ENCODE results near the gene IGF2BP2.
"Not testable (repeated sequence)": the region's sequence is repeated elsewhere in the genome, so short reads cannot be mapped to it uniquely, and the experiment has no call there.

Gene IGF2BP2

GRCh38 chr3:185655426-185656320 is 169.2 kb downstream of the IGF2BP2 start:
- Histone ChIP-seq H3K4me3 (ENCODE audit: low read length) (no peak overlapping the region), H3K9ac (ENCODE audit: low read length) (no peak overlapping the region), H3K36me3 (ENCODE audit: control insufficient read depth, insufficient read depth, low read length) (no peaks in the 10 kb centered on the region), H3K4me1 (ENCODE audit: control insufficient read depth, insufficient read depth, low read length) (no peaks in the 10 kb centered on the region), H3K27me3 (ENCODE audit: control insufficient read depth, insufficient read depth, low read length) (no peaks in the 10 kb centered on the region), H3K27ac (ENCODE audit: low read depth, low read length) (no peak overlapping the region)

DNA sequence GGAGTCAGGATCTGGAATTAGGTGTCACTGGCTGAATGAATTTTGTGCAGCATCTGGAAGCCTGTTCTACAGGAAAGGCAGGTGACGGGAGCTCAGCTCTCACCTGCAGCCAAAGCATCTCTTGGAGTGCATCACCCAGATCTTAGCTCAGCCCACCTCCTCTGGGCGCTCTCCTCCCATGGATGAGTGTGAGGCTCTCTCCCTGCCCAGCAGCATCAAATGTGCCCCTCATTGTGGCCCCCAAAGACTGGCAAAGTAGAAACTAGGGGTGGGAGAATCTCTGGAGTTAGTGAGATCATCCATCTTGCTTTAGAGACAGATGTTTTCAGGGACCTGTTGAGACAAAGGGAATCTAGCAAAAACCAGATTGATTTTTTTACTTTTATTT is 170.1 kb downstream of the IGF2BP2 start:
- no peak overlapping the region for H3K4me3 ChIP-seq (ENCODE audit: low read length)
- no peaks in the 10 kb centered on the region for H3K27me3 ChIP-seq (ENCODE audit: control insufficient read depth, insufficient read depth, low read length)
- H3K27ac ChIP-seq (ENCODE audit: low read depth, low read length), result no peak overlapping the region
- no peak overlapping the region for H3K9ac ChIP-seq (ENCODE audit: low read length)
- no peaks in the 10 kb centered on the region for H3K4me1 ChIP-seq (ENCODE audit: control insufficient read depth, insufficient read depth, low read length)
- H3K36me3 ChIP-seq (ENCODE audit: control insufficient read depth, insufficient read depth, low read length), result no peaks in the 10 kb centered on the region

DNA sequence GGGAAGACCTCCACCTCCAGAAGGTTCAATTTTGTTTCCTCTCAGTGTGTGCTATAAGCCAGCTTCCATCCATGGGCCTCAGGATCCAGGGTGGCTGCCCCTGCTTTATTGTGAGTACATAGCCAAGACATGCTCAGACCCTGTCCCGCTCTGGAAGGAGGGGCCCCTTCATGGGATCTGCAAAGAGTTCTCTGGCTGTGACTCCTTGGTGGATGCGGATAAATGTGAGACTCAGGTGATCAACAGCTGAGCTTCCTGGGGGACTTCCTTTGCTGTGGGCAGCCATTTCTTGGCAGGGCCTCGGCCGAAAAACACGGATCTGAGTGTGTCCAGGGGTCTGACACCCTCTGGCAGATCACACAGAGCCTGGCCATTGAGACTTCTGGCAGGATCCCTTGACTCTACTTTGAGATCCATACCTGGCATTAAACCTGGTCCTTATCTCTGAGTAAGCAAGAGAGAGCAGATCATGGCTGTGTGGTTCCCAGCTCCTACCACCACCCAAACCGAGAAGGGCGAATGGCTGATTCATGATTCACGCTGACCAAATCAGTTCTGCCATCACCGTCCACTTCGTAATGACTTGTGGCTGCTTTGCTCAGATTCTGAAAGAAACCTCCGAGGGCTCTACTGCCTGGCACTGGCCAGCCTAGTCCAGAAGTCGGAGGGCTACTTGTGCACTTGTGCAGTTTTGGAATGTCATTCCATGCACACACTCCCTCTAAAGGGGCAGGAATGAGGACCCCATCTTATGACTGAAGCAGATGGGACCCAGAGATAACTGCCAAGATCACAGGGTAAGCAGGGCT is 170.7 kb downstream of the IGF2BP2 start:
- no peak overlapping the region for H3K27ac ChIP-seq (ENCODE audit: low read depth, low read length)
- H3K4me3 ChIP-seq (ENCODE audit: low read length), result no peak overlapping the region
- H3K27me3 ChIP-seq (ENCODE audit: control insufficient read depth, insufficient read depth, low read length), result no peaks in the 10 kb centered on the region
- H3K4me1 ChIP-seq (ENCODE audit: control insufficient read depth, insufficient read depth, low read length), result no peaks in the 10 kb centered on the region
- no peak overlapping the region for H3K9ac ChIP-seq (ENCODE audit: low read length)
- no peaks in the 10 kb centered on the region for H3K36me3 ChIP-seq (ENCODE audit: control insufficient read depth, insufficient read depth, low read length)

DNA sequence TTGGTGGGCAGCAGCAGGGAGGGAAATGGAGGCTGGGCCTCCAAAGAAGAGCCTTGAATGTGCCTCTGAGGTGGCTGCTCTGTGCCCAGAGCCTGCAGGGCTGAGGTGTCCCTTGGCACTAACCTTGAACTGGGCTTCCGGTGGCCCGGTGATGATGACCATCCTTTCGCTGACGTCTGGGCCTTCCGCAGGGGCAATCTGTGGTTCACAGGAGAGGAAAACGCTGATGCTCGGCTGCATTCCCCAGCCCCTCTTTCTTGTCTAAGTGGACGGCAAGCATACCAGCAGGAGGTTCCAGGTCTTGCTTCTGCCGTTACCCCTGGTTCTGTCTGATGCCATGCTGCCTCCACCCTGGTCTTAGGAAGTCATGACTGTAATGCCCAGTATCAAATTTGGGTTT is 172.9 kb downstream of the IGF2BP2 start:
- H3K27me3 ChIP-seq (ENCODE audit: control insufficient read depth, insufficient read depth, low read length), result no peaks in the 10 kb centered on the region
- H3K4me3 ChIP-seq (ENCODE audit: low read length), result no peak overlapping the region
- no peaks in the 10 kb centered on the region for H3K4me1 ChIP-seq (ENCODE audit: control insufficient read depth, insufficient read depth, low read length)
- no peak overlapping the region for H3K9ac ChIP-seq (ENCODE audit: low read length)
- H3K36me3 ChIP-seq (ENCODE audit: control insufficient read depth, insufficient read depth, low read length), result no peaks in the 10 kb centered on the region
- H3K27ac ChIP-seq (ENCODE audit: low read depth, low read length), result no peak overlapping the region

GRCh38 chr3:185649414-185649813 is 175.4 kb downstream of the IGF2BP2 start:
- Histone ChIP-seq H3K27me3 (ENCODE audit: control insufficient read depth, insufficient read depth, low read length) (no peaks in the 10 kb centered on the region), H3K36me3 (ENCODE audit: control insufficient read depth, insufficient read depth, low read length) (no peaks in the 10 kb centered on the region), H3K4me3 (ENCODE audit: low read length) (no peak overlapping the region), H3K27ac (ENCODE audit: low read depth, low read length) (no peak overlapping the region), H3K4me1 (ENCODE audit: control insufficient read depth, insufficient read depth, low read length) (no peaks in the 10 kb centered on the region), H3K9ac (ENCODE audit: low read length) (no peak overlapping the region)

DNA sequence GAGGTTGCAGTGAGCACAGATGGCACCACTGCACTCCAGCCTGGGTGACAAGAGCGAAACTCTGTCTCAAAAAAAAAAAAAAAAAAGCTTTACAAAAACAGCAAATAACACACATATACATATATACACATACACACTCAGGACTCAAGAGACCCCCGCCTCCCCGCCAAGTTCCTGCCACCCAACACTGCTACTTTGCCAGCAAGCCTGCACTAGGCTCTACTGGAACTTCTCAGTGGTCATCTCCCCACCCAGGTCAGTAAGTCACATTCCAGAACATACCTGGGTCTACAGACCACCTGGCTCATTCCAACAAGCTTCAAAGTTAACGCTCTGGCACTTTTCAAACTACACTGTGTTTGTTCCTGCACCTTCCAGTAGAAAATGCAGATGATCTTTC is 176.4 kb downstream of the IGF2BP2 start:
- no peak overlapping the region for H3K27ac ChIP-seq (ENCODE audit: low read depth, low read length)
- no peak overlapping the region for H3K4me3 ChIP-seq (ENCODE audit: low read length)
- H3K36me3 ChIP-seq (ENCODE audit: control insufficient read depth, insufficient read depth, low read length), result no peaks in the 10 kb centered on the region
- H3K4me1 ChIP-seq (ENCODE audit: control insufficient read depth, insufficient read depth, low read length), result no peaks in the 10 kb centered on the region
- no peak overlapping the region for H3K9ac ChIP-seq (ENCODE audit: low read length)
- H3K27me3 ChIP-seq (ENCODE audit: control insufficient read depth, insufficient read depth, low read length), result no peaks in the 10 kb centered on the region

DNA sequence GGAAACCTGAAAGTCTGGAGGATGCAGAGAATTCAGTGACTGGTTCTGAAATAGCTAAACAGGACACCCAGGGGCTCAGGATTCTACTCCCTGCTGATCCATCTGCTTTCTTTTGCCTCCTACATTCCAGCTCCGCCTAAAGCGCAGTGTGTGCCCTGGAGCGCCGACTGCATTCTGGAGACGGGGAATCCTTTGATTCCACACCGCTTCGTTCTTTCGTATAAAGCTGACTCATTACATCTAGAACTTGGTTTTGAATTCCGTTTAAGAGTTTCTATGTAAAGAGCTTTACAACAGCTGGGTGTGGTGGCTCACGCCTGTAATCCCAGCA is 177.0 kb downstream of the IGF2BP2 start:
- Histone ChIP-seq H3K27ac (ENCODE audit: low read depth, low read length) (no peak overlapping the region), H3K27me3 (ENCODE audit: control insufficient read depth, insufficient read depth, low read length) (no peaks in the 10 kb centered on the region), H3K36me3 (ENCODE audit: control insufficient read depth, insufficient read depth, low read length) (no peaks in the 10 kb centered on the region), H3K4me1 (ENCODE audit: control insufficient read depth, insufficient read depth, low read length) (no peaks in the 10 kb centered on the region), H3K4me3 (ENCODE audit: low read length) (no peak overlapping the region), H3K9ac (ENCODE audit: low read length) (no peak overlapping the region)

GRCh38 chr3:185647134-185647879 is 177.5 kb downstream of the IGF2BP2 start:
- H3K4me1 ChIP-seq (ENCODE audit: control insufficient read depth, insufficient read depth, low read length), result no peaks in the 10 kb centered on the region
- H3K27me3 ChIP-seq (ENCODE audit: control insufficient read depth, insufficient read depth, low read length), result no peaks in the 10 kb centered on the region
- no peaks in the 10 kb centered on the region for H3K36me3 ChIP-seq (ENCODE audit: control insufficient read depth, insufficient read depth, low read length)
- no peak overlapping the region for H3K4me3 ChIP-seq (ENCODE audit: low read length)
- no peak overlapping the region for H3K27ac ChIP-seq (ENCODE audit: low read depth, low read length)
- H3K9ac ChIP-seq (ENCODE audit: low read length), result no peak overlapping the region

- H3K4me3 ChIP-seq (ENCODE audit: low read length), result no peak overlapping the region
- no peaks in the 10 kb centered on the region for H3K27me3 ChIP-seq (ENCODE audit: control insufficient read depth, insufficient read depth, low read length)
- H3K9ac ChIP-seq (ENCODE audit: low read length), result no peak overlapping the region
- H3K27ac ChIP-seq (ENCODE audit: low read depth, low read length), result no peak overlapping the region
- no peaks in the 10 kb centered on the region for H3K36me3 ChIP-seq (ENCODE audit: control insufficient read depth, insufficient read depth, low read length)
- H3K4me1 ChIP-seq (ENCODE audit: control insufficient read depth, insufficient read depth, low read length), result no peaks in the 10 kb centered on the region
These were observed 178.3 kb downstream of the IGF2BP2 start for GRCh38 chr3:185646382-185647133.

DNA sequence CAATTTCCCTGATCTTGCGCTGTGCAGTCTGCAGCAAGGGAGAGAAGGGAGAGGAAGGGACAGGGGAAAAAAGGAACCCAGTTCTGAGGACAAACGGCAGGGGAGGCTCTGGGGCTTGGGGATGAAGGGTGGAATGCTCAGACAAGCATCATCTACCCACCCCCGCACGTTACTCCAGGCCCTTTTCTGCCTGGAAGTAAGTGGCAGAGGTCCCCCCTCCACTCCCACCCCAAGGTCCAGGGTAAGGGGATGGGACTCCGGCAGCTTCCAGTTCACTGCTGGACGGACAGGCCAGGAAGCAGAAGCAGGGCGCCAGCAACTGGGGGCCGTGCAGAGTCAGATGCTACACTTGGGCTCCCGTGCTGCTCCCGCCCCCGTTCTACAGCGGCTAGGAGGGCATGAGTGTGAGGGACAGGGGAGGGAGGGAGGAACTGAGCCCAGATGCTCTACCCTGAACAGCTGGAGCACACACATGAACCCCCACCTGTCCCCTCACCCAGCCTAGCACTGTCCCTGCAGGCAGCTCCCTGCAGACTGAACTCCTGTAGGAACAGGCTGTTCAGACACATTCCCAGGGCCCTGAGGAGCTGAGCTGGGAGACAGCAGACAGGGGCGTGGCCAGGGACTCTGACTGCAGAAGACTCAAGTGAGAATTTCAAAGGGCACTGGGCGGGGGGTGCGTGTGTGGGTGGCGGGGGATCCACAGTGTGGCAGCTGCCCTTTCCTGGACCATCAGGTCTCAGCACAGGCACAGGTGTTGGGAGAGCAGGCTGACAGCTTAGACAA is 179.1 kb downstream of the IGF2BP2 start:
- Histone ChIP-seq H3K27me3 (ENCODE audit: control insufficient read depth, insufficient read depth, low read length) (no peaks in the 10 kb centered on the region), H3K9ac (ENCODE audit: low read length) (no peak overlapping the region), H3K27ac (ENCODE audit: low read depth, low read length) (no peak overlapping the region), H3K4me1 (ENCODE audit: control insufficient read depth, insufficient read depth, low read length) (no peaks in the 10 kb centered on the region), H3K36me3 (ENCODE audit: control insufficient read depth, insufficient read depth, low read length) (no peaks in the 10 kb centered on the region), H3K4me3 (ENCODE audit: low read length) (no peak overlapping the region)

DNA sequence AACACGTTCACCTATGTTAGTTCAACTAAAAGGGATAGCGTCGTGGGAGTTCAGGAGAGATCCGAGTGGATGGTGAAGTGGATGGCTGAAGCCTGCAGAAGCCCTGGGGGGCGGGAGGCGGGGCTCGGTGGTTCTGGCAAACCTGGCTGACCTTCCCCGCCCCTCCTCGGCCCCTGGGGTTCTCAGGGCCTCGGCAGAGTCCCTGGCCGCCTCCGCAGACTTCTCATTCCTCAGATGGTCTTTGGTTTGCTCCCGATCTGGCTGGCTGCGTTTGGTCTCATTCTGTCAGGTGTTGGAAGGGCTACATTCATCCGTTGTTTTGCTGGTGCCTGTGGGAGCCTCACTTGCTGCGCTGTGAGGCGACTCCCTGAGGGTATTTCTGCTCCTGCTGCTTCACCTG is 179.7 kb downstream of the IGF2BP2 start:
- H3K27me3 ChIP-seq (ENCODE audit: control insufficient read depth, insufficient read depth, low read length); H3K4me1 ChIP-seq (ENCODE audit: control insufficient read depth, insufficient read depth, low read length); H3K27ac ChIP-seq (ENCODE audit: low read depth, low read length); H3K36me3 ChIP-seq (ENCODE audit: control insufficient read depth, insufficient read depth, low read length); H3K4me3 ChIP-seq (ENCODE audit: low read length); H3K9ac ChIP-seq (ENCODE audit: low read length): not testable (repeated sequence)
